HG03378 (cell line): Measurements from ENCODE around the gene OOSP4B.
"Not testable (repeated sequence)": the region's sequence is repeated elsewhere in the genome, so short reads cannot be mapped to it uniquely, and the experiment has no call there.

Experiments used
- ATAC-seq: cut with Tn5 transposase; IDR thresholded peaks from one replicate; pipeline ENCODE4 v1.9.1; 2021; ENCODE audit warnings: mild to moderate bottlenecking, moderate library complexity; ENCODE audit not compliant: unreplicated experiment

Gene OOSP4B

GRCh38 chr11:60016881-60017280 is at the start of gene OOSP4B:
TSS of gene OOSP4B (plus strand) at chr11:60017181.
- no peak for ATAC-seq

GRCh38 chr11:59967677-59968394 is 49.1 kb upstream of the OOSP4B start:
- no peak for ATAC-seq

- ATAC-seq: no peak
These were observed 48.6 kb upstream of the OOSP4B start for GRCh38 chr11:59968395-59968783.

- no peak for ATAC-seq
These were observed 43.9 kb upstream of the OOSP4B start for GRCh38 chr11:59973097-59973496.

GRCh38 chr11:59981106-59981770 is 35.7 kb upstream of the OOSP4B start:
- no peak for ATAC-seq

- not testable (repeated sequence) for ATAC-seq
These were observed 34.9 kb upstream of the OOSP4B start for GRCh38 chr11:59982037-59982436.

GRCh38 chr11:59983212-59983611 is 33.8 kb upstream of the OOSP4B start:
- ATAC-seq: no peak

- no peak for ATAC-seq
These were observed 32.6 kb upstream of the OOSP4B start for GRCh38 chr11:59984368-59984767.

- ATAC-seq: no peak
These were observed 26.6 kb upstream of the OOSP4B start for GRCh38 chr11:59990421-59990820.

- ATAC-seq: no peak
These were observed 24.6 kb upstream of the OOSP4B start for GRCh38 chr11:59992425-59992824.

GRCh38 chr11:59997800-59998199 is 19.2 kb upstream of the OOSP4B start:
- ATAC-seq: no peak

GRCh38 chr11:59999691-60000090 is 17.3 kb upstream of the OOSP4B start:
- ATAC-seq: no peak

- no peak for ATAC-seq
These were observed 13.3 kb upstream of the OOSP4B start for GRCh38 chr11:60003729-60004128.

GRCh38 chr11:60005360-60005759 is 11.6 kb upstream of the OOSP4B start:
- ATAC-seq: no peak

GRCh38 chr11:60018058-60018457 is 1.1 kb downstream of the OOSP4B start:
- ATAC-seq: no peak

GRCh38 chr11:60020376-60020775 is 3.4 kb downstream of the OOSP4B start:
- ATAC-seq: not testable (repeated sequence)

GRCh38 chr11:60029015-60029632 is 12.1 kb downstream of the OOSP4B start:
- no peak for ATAC-seq

- no peak for ATAC-seq
These were observed 23.1 kb downstream of the OOSP4B start, which contains the start of gene OOSP2 for GRCh38 chr11:60040109-60040508. TSS of gene OOSP2 (plus strand) at chr11:60040409. CDS start at chr11:60040460, 51 bp downstream.

- ATAC-seq: not testable (repeated sequence)
These were observed 33.4 kb downstream of the OOSP4B start for GRCh38 chr11:60050422-60050821.

- not testable (repeated sequence) for ATAC-seq
These were observed 33.9 kb downstream of the OOSP4B start for GRCh38 chr11:60050839-60051238.

GRCh38 chr11:60056349-60056969 is 39.5 kb downstream of the OOSP4B start, which contains the start of gene MS4A3:
TSS of gene MS4A3 (plus strand) at chr11:60056665. CDS start at chr11:60061161, 4,496 bp downstream.
- ATAC-seq: no peak
